Right cardiac atrium (tissue), 5 donors: ENCODE results near the gene FAM240B. TPM values are rescaled to one million over a fixed set of nuclear protein-coding genes. Genes with fewer than 3 reads are reported as not detected.

Experiments
- ATAC-seq, 2 donors: fragments of 200-7000 bp; cut with Tn5 transposase; one replicate each; pipeline versions ENCODE4 v1.8.0 to v1.9.1; 2020; ENCODE audit warnings: moderate library complexity in 2 of 2, mild to moderate bottlenecking in 1 of 2
- DNase-seq, 3 donors: peaks; one replicate each; pipeline ENCODE4 v3.0.0-alpha.2; 2020
- H3K27ac ChIP-seq: one replicate; pipeline ENCODE4 v1.5.1; 2013; ENCODE audit warnings: mild to moderate bottlenecking, low read length, control low read depth, moderate library complexity
- H3K27me3 ChIP-seq: one replicate; pipeline ENCODE4 v1.6.1; 2013; ENCODE audit not compliant: control insufficient read depth, insufficient read depth
- H3K4me1 ChIP-seq: one replicate; pipeline ENCODE4 v1.6.1; 2013; ENCODE audit warnings: low read length; ENCODE audit not compliant: control insufficient read depth, insufficient read depth
- H3K4me3 ChIP-seq: one replicate; pipeline ENCODE4 v1.5.1; 2013; ENCODE audit warnings: low read length, control low read depth
- H3K9me3 ChIP-seq: one replicate; pipeline ENCODE4 v1.6.1; 2013; ENCODE audit warnings: low read length; ENCODE audit not compliant: control insufficient read depth
- WGBS: extraction: QIAGEN DNeasy Blood & Tissue Kit; methylation state at CpG from one replicate; pipeline ENCODE4 v1.1.7; 2013; 5-methylcytosine and 5-hydroxymethylcytosine counted together
- intact Hi-C, 4 donors: fragments of 100-400 bp; cut with DNase I; formaldehyde crosslinking; loops; one replicate each; pipeline versions ENCODE4 v1.11.0 to v1.14.0; 2022 to 2023
- long read RNA-seq, 4 donors: library from polyadenylated mRNA; unstranded; transcript quantifications; one replicate each; pipeline ENCODE4 v2.0.0, GENCODE V29; 2020 to 2021
- polyA plus RNA-seq: library from polyadenylated mRNA; stranded (reverse); fragments of 200-250 nt; gene quantifications from one replicate; pipeline ENCODE4 v1.2.3, GENCODE V29; 2013
- total RNA-seq, 4 donors: library from RNA; stranded (reverse); fragmentation: NEBNext Ultra II Directional; extraction: Animal tissue kit (Norgen Biotek cat#: 25700); gene quantifications; one replicate each; pipeline ENCODE4 v1.2.1, GENCODE V29; 2021
- donor health status: healthy with polysubstance abuse.
- donor health status: DM: no; HTN: yes; CAD: no.
- donor health status: DM: no; HTN: no; CAD: no.
- donor health status: DM: no; HTN: yes; CAD: no; lungs with severe emphysema.
- donor health status: DM: yes; HTN: yes; CAD: no.

The FAM240B gene
- total RNA-seq, result not detected
- polyA plus RNA-seq, result not detected
- long read RNA-seq, donor 1, result 0 reads
- long read RNA-seq, donor 2, result 0 reads
- long read RNA-seq, donor 3, result 0 reads
- long read RNA-seq, donor 4, result 0 reads

- WGBS, result 75% methylated on average over 7 of the region's 7 CpGs
- no peak within 1 kb of the TSS for H3K4me3 ChIP-seq
- ATAC-seq, result no peak
Measured at GRCh38 chr9:38720083-38720745, at the start of gene FAM240B. TSS of gene FAM240B (minus strand) at chr9:38720133. CDS start at chr9:38703999, 16,134 bp downstream.

DNA sequence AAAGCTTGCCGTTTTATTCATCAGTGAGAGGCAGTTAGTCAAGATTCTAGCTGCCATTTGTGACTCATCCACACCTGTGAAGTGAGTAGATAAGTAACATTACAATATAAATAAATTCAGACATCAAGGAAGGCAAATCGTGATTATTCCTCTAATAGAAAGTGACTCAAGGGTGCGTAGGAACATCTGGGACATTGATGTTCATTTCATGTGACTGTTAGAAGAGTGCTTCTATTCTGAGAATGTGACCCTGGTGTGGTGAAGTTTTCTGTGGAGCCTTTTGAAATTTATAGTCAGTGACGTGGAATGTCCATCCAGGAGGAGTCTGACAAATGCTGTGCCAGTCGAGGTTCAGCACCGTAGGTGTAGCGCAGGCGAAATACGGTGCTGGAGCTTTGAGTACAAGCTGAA, 48.4 kb upstream of the FAM240B start:
- ATAC-seq (peak in 1 of 2 donors; percentile 54), DNase-seq (no peak)
- WGBS, result 76% methylated on average over 9 of the region's 9 CpGs
- H3K27me3 ChIP-seq, result no peaks in the 10 kb centered on the region
- no peaks in the 10 kb centered on the region for H3K9me3 ChIP-seq
- H3K4me3 ChIP-seq, result no peak overlapping the region
- no peak overlapping the region for H3K27ac ChIP-seq
- intact Hi-C loops, result no loop called here
- H3K4me1 ChIP-seq, result no peaks in the 10 kb centered on the region

More at GRCh38 chr9:38720083-38720745, at the start of gene FAM240B:
- DNase-seq, result no peak
- no peaks in the 10 kb centered on the region for H3K4me1 ChIP-seq
- no peaks in the 10 kb centered on the region for H3K27me3 ChIP-seq
- intact Hi-C loops, result no loop called here
- no peaks in the 10 kb centered on the region for H3K9me3 ChIP-seq
- no peak within 1 kb of the TSS for H3K27ac ChIP-seq

DNA sequence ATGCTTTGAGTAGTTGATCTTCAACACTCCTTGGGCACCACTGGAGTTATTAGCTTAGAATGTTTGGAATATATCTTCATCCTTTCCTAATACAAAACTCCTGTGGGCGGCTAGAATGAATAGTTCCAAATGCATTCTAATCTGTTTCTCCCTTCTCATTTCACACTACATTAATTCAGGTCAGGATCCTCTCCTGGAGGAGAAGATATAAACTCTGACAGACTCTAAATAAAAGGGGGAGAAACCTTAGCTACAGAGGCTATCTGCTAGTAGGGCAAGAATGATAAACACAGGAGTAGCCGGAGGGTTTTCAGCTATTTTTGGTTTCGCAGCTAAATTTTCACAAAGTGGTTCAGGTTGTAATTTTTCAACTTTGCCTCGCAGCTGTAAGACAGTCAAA, 45.2 kb upstream of the FAM240B start:
- ATAC-seq (no peak), DNase-seq (no peak)
- 59% methylated on average over 4 of the region's 4 CpGs for WGBS
- no peaks in the 10 kb centered on the region for H3K9me3 ChIP-seq
- no peak overlapping the region for H3K4me3 ChIP-seq
- no peak overlapping the region for H3K27ac ChIP-seq
- H3K27me3 ChIP-seq, result no peaks in the 10 kb centered on the region
- intact Hi-C loops, result no loop called here
- H3K4me1 ChIP-seq, result no peaks in the 10 kb centered on the region

GRCh38 chr9:38761999-38762398, 42.1 kb upstream of the FAM240B start:
- Histone ChIP-seq H3K4me1 (no peaks in the 10 kb centered on the region), H3K27me3 (no peaks in the 10 kb centered on the region), H3K4me3 (no peak overlapping the region), H3K27ac (no peak overlapping the region), H3K9me3 (no peaks in the 10 kb centered on the region)
- peak in 2 of 3 donors; percentile 40 to 41 for DNase-seq
- ATAC-seq, result no peak
- intact Hi-C loops, result no loop called here
- 46% methylated on average over 8 of the region's 8 CpGs for WGBS

DNA sequence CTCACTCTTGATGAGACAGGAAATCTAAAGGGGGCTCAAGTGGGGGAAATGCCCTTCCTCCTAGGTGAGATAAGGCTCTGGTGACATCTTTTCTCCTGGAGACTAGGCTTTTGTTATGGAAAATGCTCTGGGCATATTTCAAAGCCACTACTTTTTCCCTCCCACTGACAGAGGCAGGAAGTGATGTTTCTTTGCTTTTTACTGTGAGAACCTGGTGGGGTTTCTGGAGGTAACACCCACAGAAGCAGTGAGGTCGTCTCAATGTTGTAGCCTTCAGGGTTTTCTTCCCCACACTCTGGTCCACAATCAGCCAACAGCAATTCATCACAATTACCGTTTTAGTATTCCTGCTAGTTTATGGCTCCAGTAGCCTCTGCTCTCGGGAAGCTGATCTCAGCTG, 41.4 kb upstream of the FAM240B start:
- intact Hi-C loops, result no loop called here
- Histone ChIP-seq H3K27me3 (no peaks in the 10 kb centered on the region), H3K4me3 (no peak overlapping the region), H3K9me3 (no peaks in the 10 kb centered on the region), H3K4me1 (no peaks in the 10 kb centered on the region), H3K27ac (no peak overlapping the region)
- ATAC-seq, result no peak
- WGBS, result 32% methylated on average over 3 of the region's 3 CpGs
- no peak for DNase-seq

GRCh38 chr9:38756702-38757101, 36.8 kb upstream of the FAM240B start:
- intact Hi-C loops, result no loop called here
- Histone ChIP-seq H3K9me3 (no peaks in the 10 kb centered on the region), H3K4me3 (no peak overlapping the region), H3K4me1 (no peaks in the 10 kb centered on the region), H3K27me3 (no peaks in the 10 kb centered on the region), H3K27ac (no peak overlapping the region)
- DNase-seq, result no peak
- 31% methylated on average over 1 of the region's 1 CpG for WGBS
- no peak for ATAC-seq

DNA sequence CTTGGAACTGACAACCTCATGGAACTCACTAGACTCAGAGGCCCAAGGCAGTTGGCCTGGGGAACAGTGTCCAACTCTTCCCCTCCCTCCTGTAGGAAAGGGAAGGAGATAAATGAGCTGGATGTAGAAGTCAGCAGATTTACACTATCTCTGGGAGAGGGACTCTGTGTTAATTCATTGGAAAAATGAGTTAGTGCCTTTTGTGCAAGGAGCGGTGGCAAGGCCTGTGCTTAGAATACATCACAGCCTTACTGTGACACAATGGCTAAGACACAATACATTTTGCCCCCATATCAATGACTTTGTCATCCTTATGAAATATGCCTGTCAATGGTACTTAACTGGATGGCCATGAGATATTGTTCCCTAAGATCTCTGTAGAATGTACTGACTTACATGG, 28.0 kb upstream of the FAM240B start:
- Histone ChIP-seq H3K27ac (no peak overlapping the region), H3K4me3 (no peak overlapping the region), H3K27me3 (no peaks in the 10 kb centered on the region), H3K4me1 (no peaks in the 10 kb centered on the region), H3K9me3 (no peaks in the 10 kb centered on the region)
- WGBS, result 95% methylated on average over 1 of the region's 1 CpG
- intact Hi-C loops, result loop anchor here in 1 of 4 donors (10.0 kb wide), 1 partner anchor 53 kb away; no protein-coding TSS in a partner anchor
- DNase-seq, result no peak
- ATAC-seq, result no peak

- no peak overlapping the region for H3K4me3 ChIP-seq
- ATAC-seq (no peak), DNase-seq (peak in 1 of 3 donors; percentile 48)
- no peaks in the 10 kb centered on the region for H3K4me1 ChIP-seq
- no peaks in the 10 kb centered on the region for H3K27me3 ChIP-seq
- WGBS, result 83% methylated on average over 8 of the region's 8 CpGs
- intact Hi-C loops, result loop anchor here in 1 of 4 donors (10.0 kb wide), 1 partner anchor 52 kb away; no protein-coding TSS in a partner anchor
- H3K9me3 ChIP-seq, result no peaks in the 10 kb centered on the region
- H3K27ac ChIP-seq, result no peak overlapping the region
Measured at GRCh38 chr9:38747067-38747466, 27.1 kb upstream of the FAM240B start.

DNA sequence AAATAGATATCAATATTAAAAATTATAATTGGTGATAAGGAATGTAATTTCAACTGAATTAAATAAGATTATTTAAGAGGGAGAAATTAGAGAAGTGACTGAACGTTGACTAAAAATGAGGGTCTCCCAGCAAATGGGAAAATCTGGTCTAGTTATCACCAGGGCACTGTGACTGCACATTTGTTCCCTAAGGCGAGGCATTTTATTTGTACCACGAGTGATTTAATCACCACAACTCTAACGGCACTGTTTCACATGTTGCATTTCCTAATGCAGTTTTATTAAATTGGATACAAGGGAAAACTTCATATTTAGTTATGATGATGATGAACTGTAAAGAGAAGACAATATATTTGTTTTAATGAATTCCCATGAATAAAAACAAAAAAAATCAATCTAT, 26.4 kb upstream of the FAM240B start:
- intact Hi-C loops, result loop anchor here in 1 of 4 donors (10.0 kb wide), 1 partner anchor 52 kb away; no protein-coding TSS in a partner anchor
- H3K4me1 ChIP-seq, result no peaks in the 10 kb centered on the region
- no peak for ATAC-seq
- WGBS, result 79% methylated on average over 4 of the region's 4 CpGs
- no peak overlapping the region for H3K27ac ChIP-seq
- H3K27me3 ChIP-seq, result no peaks in the 10 kb centered on the region
- no peak for DNase-seq
- no peak overlapping the region for H3K4me3 ChIP-seq
- H3K9me3 ChIP-seq, result no peaks in the 10 kb centered on the region

- WGBS, result 98% methylated on average over 3 of the region's 3 CpGs
- intact Hi-C loops, result loop anchor here in 1 of 4 donors (10.0 kb wide), 1 partner anchor 50 kb away; no protein-coding TSS in a partner anchor
- no peak for ATAC-seq
- no peaks in the 10 kb centered on the region for H3K4me1 ChIP-seq
- no peaks in the 10 kb centered on the region for H3K9me3 ChIP-seq
- DNase-seq, result no peak
- H3K27me3 ChIP-seq, result no peaks in the 10 kb centered on the region
- H3K4me3 ChIP-seq, result no peak overlapping the region
- no peak overlapping the region for H3K27ac ChIP-seq
Measured at GRCh38 chr9:38744484-38744883, 24.6 kb upstream of the FAM240B start.

DNA sequence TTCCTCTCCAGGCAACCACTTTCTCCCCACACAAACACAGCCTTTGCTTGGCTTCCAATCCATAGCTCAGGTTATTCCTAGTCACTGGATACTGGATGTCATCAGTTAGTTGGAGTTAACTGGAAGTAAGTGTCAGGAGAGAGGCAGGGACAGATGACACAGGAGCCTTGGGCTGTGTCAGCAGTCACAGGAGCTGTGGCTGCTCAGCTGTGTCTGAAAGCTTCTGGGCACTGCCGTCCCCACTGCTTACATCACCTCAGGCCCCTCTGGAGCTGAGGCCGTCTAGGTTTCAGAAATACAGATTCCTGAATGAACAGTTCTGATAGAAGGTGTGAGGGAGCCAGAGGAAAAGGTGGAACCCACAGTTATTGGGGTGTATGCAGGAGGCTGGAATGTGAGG, 17.3 kb upstream of the FAM240B start:
- H3K9me3 ChIP-seq, result no peaks in the 10 kb centered on the region
- no peak overlapping the region for H3K27ac ChIP-seq
- intact Hi-C loops, result no loop called here
- no peaks in the 10 kb centered on the region for H3K4me1 ChIP-seq
- H3K4me3 ChIP-seq, result no peak overlapping the region
- no peak for DNase-seq
- no peak for ATAC-seq
- 62% methylated on average over 2 of the region's 2 CpGs for WGBS
- H3K27me3 ChIP-seq, result no peaks in the 10 kb centered on the region
